PC-9 (cell line): ENCODE data around the gene NELFCD. TPM values are rescaled to one million over a fixed set of nuclear protein-coding genes. Genes with fewer than 3 reads are reported as not detected.

Experiments used
- BruUV-seq: library from RNA; stranded (reverse); fragments of 400-500 nt; replicated peaks from 2 replicates; lab custom pipeline; 2021; lab: Mats Ljungman, UMichigan
- CTCF ChIA-PET: fragments of 300-600 bp; sonication (Branson Sonifier 250); formaldehyde crosslinking; loops from one replicate; lab custom pipeline; 2022; ENCODE audit warnings: antibody characterized with exemption; lab: Charles Lee
- POLR2A ChIA-PET: fragments of 300-600 bp; sonication (Branson Sonifier 250); formaldehyde crosslinking; loops from one replicate; lab custom pipeline; 2022; ENCODE audit warnings: antibody characterized with exemption; ENCODE audit not compliant: unreplicated experiment; lab: Charles Lee
- DNase-seq, 2 experiments: peaks; one replicate each; pipeline versions ENCODE4 v3.0.0 to v3.0.0-alpha.2; 2015 to 2022; ENCODE audit warnings: mixed read lengths in 1 of 2
- H2AFZ ChIP-seq: fragments of 200-600 bp; sonication (generic); 2 replicates; pipeline ENCODE4 v1.8.1; 2017; ENCODE audit warnings: antibody characterized with exemption
- H3F3A ChIP-seq: fragments of 200-600 bp; sonication (generic); 2 replicates; pipeline ENCODE4 v1.8.1; 2017; ENCODE audit warnings: antibody characterized with exemption, mild to moderate bottlenecking, low read depth; ENCODE audit not compliant: insufficient read depth
- H3K27ac ChIP-seq: fragments of 200-600 bp; sonication (generic); 2 replicates; pipeline ENCODE4 v1.6.1; 2016; ENCODE audit warnings: mixed run types
- H3K27me3 ChIP-seq: fragments of 200-600 bp; sonication (generic); 2 replicates; pipeline ENCODE4 v1.6.1; 2016; ENCODE audit warnings: low read depth, mixed run types; ENCODE audit not compliant: insufficient read depth
- H3K36me3 ChIP-seq: fragments of 200-600 bp; sonication (generic); 2 replicates; pipeline ENCODE4 v1.6.1; 2016; ENCODE audit warnings: low read depth, mixed run types
- H3K4me1 ChIP-seq: fragments of 200-600 bp; sonication (generic); replicated peaks from 2 replicates; pipeline ENCODE4 v1.6.1; 2016; ENCODE audit warnings: mixed run types; ENCODE audit not compliant: insufficient read depth
- H3K4me2 ChIP-seq: fragments of 200-600 bp; sonication (generic); 2 replicates; pipeline ENCODE4 v1.6.1; 2017; ENCODE audit warnings: mixed run types
- H3K4me3 ChIP-seq: fragments of 200-600 bp; sonication (generic); 2 replicates; pipeline ENCODE4 v1.6.1; 2016; ENCODE audit warnings: mixed run types
- H3K79me2 ChIP-seq: fragments of 200-600 bp; sonication (generic); 2 replicates; pipeline ENCODE4 v1.6.1; 2017; ENCODE audit warnings: low read depth, mixed run types
- H3K9me2 ChIP-seq: fragments of 200-600 bp; sonication (generic); 2 replicates; pipeline ENCODE4 v1.8.1; 2017; ENCODE audit warnings: mild to moderate bottlenecking; ENCODE audit not compliant: insufficient read depth
- H3K9me3 ChIP-seq: fragments of 200-600 bp; sonication (generic); 2 replicates; pipeline ENCODE4 v1.8.1; 2016; ENCODE audit warnings: low read depth; ENCODE audit not compliant: insufficient read depth
- H4K20me1 ChIP-seq: fragments of 200-600 bp; sonication (generic); 2 replicates; pipeline ENCODE4 v1.8.1; 2017; ENCODE audit not compliant: insufficient read depth
- EZH2 ChIP-seq: fragments of 200-600 bp; sonication (generic); IDR thresholded peaks from 2 replicates; pipeline ENCODE4 v1.8.0; 2017; ENCODE audit warnings: antibody characterized with exemption, low read depth
- intact Hi-C: fragments of 100-400 bp; cut with micrococcal nuclease; formaldehyde crosslinking; loops from one replicate; pipeline ENCODE4 v1.10.0; 2022; ENCODE audit not compliant: unreplicated experiment
- total RNA-seq: library from RNA; stranded (reverse); gene quantifications from 2 replicates; pipeline ENCODE4 v1.2.3, GENCODE V29; 2021
- TF ChIP-seq, protein P1 (sequence below): fragments of 200-600 bp; sonication (generic); conservative IDR thresholded peaks from 2 replicates; pipeline ENCODE4 v1.6.1; 2017; ENCODE audit warnings: mixed run types, antibody characterized with exemption, mild to moderate bottlenecking, moderate library complexity

The NELFCD gene
- total RNA-seq, 1 experiment from 2014 or later = 130 TPM

DNA sequence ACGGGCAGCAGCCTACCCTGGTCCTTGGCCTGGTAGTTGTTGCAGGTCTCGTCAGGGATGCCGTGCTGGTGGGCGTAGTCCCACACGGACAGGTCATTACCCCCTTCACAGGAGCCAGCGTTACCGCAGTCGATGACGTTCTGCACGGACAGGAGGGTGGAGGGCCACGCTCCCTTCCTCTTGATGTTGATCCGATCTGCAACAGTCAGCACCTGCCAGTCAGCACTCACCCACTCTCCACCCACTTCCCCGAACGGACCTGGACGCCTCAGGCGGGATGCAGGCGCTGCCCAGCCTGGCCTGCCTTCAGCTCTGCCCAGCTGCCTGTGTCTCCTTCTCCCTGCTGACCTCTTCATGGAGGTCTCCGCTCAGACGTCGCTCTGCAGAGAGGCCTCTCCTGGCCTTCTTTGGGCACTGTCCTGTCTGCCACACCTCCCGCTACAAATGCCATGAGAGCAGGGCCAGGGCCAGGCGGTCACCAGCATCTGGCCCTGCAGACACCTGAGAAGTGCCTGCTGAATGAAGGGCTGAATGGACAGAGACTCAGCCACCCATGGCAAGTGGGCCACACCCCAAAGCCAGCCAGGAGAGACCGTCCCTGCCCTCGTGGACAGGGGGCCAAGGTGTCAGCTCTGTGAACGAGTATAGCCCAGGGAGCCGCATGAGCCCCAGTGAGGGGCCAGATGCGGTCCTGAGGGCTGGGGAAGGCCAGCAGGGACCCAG, 20.6 kb downstream of the NELFCD start:
- Histone ChIP-seq H3K9me3 (no peaks in the 10 kb centered on the region), H3K27me3 (no peaks in the 10 kb centered on the region), H3K4me3 (no peak overlapping the region), H2AFZ (no peak overlapping the region), H4K20me1 (peaks cover 6% of the 10 kb centered on the region; the same call in 1 of the 2 replicates), H3F3A (peaks cover 14% of the 10 kb centered on the region), H3K27ac (no peak overlapping the region), H3K36me3 (peaks cover 11% of the 10 kb centered on the region), H3K4me1 (peaks cover 13% of the 10 kb centered on the region), H3K4me2 (no peak overlapping the region), H3K9me2 (no peaks in the 10 kb centered on the region), H3K79me2 (peaks cover 17% of the 10 kb centered on the region)
- no peak for TF ChIP-seq EZH2
- TF ChIP-seq, protein P1, sequence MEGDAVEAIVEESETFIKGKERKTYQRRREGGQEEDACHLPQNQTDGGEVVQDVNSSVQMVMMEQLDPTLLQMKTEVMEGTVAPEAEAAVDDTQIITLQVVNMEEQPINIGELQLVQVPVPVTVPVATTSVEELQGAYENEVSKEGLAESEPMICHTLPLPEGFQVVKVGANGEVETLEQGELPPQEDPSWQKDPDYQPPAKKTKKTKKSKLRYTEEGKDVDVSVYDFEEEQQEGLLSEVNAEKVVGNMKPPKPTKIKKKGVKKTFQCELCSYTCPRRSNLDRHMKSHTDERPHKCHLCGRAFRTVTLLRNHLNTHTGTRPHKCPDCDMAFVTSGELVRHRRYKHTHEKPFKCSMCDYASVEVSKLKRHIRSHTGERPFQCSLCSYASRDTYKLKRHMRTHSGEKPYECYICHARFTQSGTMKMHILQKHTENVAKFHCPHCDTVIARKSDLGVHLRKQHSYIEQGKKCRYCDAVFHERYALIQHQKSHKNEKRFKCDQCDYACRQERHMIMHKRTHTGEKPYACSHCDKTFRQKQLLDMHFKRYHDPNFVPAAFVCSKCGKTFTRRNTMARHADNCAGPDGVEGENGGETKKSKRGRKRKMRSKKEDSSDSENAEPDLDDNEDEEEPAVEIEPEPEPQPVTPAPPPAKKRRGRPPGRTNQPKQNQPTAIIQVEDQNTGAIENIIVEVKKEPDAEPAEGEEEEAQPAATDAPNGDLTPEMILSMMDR = no peak
- no TSS peak for BruUV-seq
- DNase-seq = no peak
- ChIA-PET CTCF (no interaction called here), POLR2A (no interaction called here)
- intact Hi-C loops = no loop called here

DNA sequence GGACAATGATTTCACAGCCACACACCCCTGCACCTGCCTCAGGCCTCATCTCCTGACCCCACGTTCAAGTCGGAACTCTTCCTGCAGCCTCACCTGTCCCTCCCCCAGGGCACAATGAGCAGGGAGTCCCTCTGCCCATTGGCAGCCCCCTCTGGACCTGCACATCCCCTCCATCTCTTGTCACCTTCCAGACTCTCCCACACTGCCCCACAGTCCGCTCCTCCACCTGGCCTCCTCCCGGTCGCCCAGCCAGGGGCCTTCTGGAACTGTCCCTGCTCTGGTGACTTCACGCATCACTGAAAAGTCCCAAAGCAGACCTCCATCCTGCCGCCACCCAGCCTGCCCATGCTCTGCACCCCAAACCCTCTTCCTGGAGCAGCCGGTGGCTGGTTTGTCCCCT, 21.3 kb downstream of the NELFCD start:
- TF ChIP-seq, protein P1 = no peak
- no peak for TF ChIP-seq EZH2
- Histone ChIP-seq H4K20me1 (peaks cover 6% of the 10 kb centered on the region; the same call in 1 of the 2 replicates), H3K27me3 (no peaks in the 10 kb centered on the region), H3K9me2 (no peaks in the 10 kb centered on the region), H3F3A (peaks cover 6% of the 10 kb centered on the region), H3K27ac (no peak overlapping the region), H3K36me3 (peaks cover 9% of the 10 kb centered on the region), H3K9me3 (no peaks in the 10 kb centered on the region), H2AFZ (no peak overlapping the region), H3K4me2 (no peak overlapping the region), H3K4me3 (no peak overlapping the region), H3K79me2 (peaks cover 19% of the 10 kb centered on the region), H3K4me1 (peaks cover 15% of the 10 kb centered on the region)
- POLR2A ChIA-PET = no interaction called here
- CTCF ChIA-PET = no interaction called here
- no peak for DNase-seq
- intact Hi-C loops = no loop called here
- BruUV-seq = no TSS peak

DNA sequence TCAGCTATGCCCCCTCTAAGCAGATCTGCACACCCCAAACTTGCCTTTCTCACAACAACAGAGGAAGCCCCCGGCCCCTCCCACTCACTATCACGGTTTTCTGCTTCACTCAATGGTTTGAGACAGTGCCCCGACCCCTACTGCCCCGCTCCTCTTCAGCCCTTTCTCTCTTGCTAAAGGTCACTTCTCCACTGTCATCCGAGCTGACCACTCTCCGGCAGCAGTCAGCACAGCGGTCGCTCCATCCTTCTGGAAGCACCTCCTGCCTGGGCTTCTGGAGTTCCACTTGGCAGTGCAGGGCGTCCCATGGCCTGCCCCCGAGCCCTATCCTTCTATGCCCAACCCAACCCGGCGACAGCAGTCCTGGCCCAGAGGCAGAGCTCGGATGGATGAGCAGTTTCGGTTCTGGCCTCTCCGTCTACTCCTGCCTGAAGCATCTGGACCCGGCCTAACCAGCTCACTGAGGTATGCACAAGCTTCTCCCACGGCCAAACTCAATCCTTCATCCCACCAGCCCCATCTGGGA, 21.9 kb downstream of the NELFCD start:
- Histone ChIP-seq H3K4me2 (no peak overlapping the region), H3K27me3 (no peaks in the 10 kb centered on the region), H3K36me3 (peaks cover 9% of the 10 kb centered on the region; the same call in 1 of the 2 replicates), H3K27ac (no peak overlapping the region), H2AFZ (no peak overlapping the region), H4K20me1 (peaks cover 6% of the 10 kb centered on the region; the same call in 1 of the 2 replicates), H3K4me1 (peaks cover 20% of the 10 kb centered on the region), H3F3A (peaks cover 2% of the 10 kb centered on the region), H3K9me3 (no peaks in the 10 kb centered on the region), H3K79me2 (peaks cover 19% of the 10 kb centered on the region), H3K9me2 (no peaks in the 10 kb centered on the region), H3K4me3 (no peak overlapping the region)
- ChIA-PET CTCF (no interaction called here), POLR2A (no interaction called here)
- DNase-seq = no peak
- no peak for TF ChIP-seq EZH2
- TF ChIP-seq, protein P1 = no peak
- BruUV-seq = no TSS peak
- intact Hi-C loops = no loop called here
